WTC11 (cell line): ENCODE results near the gene B3GNT9. TPM values are rescaled to one million over a fixed set of nuclear protein-coding genes. Genes with fewer than 3 reads are reported as not detected.
A peak's percentile ranks its signal among the peaks of the same experiment; 100 is the strongest.

ENCODE experiments used
- ATAC-seq: fragments of 200-7000 bp; cut with Tn5 transposase; 2 replicates; pipeline ENCODE4 v1.10.0; 2021; ENCODE audit warnings: mild to moderate bottlenecking, moderate library complexity
- CTCF ChIA-PET: fragments of 300-600 bp; sonication (Branson Sonifier 250); formaldehyde crosslinking; loops from one replicate; lab custom pipeline; 2021; ENCODE audit warnings: antibody characterized with exemption; lab: Charles Lee
- POLR2A ChIA-PET: fragments of 350-600 bp; sonication (Branson Sonifier 250); formaldehyde crosslinking; loops from one replicate; lab custom pipeline; 2021; ENCODE audit warnings: antibody characterized with exemption; lab: Charles Lee
- DNase-seq: peaks from one replicate; pipeline ENCODE4 v3.0.0; 2021; ENCODE audit warnings: low spot score
- H3K27ac Mint-ChIP-seq: 2 replicates; pipeline ENCODE4 v1.8.0; 2021; ENCODE audit warnings: mixed read lengths
- H3K27me3 Mint-ChIP-seq: 2 replicates; pipeline ENCODE4 v1.8.0; 2021; ENCODE audit warnings: low read depth, mild to moderate bottlenecking, moderate library complexity, mixed read lengths
- H3K36me3 Mint-ChIP-seq: 2 replicates; pipeline ENCODE4 v1.8.0; 2021; ENCODE audit warnings: mixed read lengths
- H3K4me1 Mint-ChIP-seq: 2 replicates; pipeline ENCODE4 v1.8.0; 2022; ENCODE audit warnings: mixed read lengths
- H3K4me3 Mint-ChIP-seq: 2 replicates; pipeline ENCODE4 v1.8.0; 2021; ENCODE audit warnings: mild to moderate bottlenecking, moderate library complexity, mixed read lengths
- H3K9me3 Mint-ChIP-seq: 2 replicates; pipeline ENCODE4 v1.8.0; 2021; ENCODE audit warnings: mixed read lengths
- ETV6 ChIP-seq: sonication (generic); formaldehyde crosslinking; IDR thresholded peaks from 2 replicates; pipeline ENCODE4 v1.8.1; 2022; ENCODE audit warnings: mild to moderate bottlenecking, missing genetic modification reagents
- JUN ChIP-seq: sonication (generic); formaldehyde crosslinking; IDR thresholded peaks from 2 replicates; pipeline ENCODE4 v1.8.0; 2023; ENCODE audit warnings: mild to moderate bottlenecking, missing genetic modification reagents
- NFATC4 ChIP-seq: fragments of 250-450 bp; sonication (Bioruptor Pico); IDR thresholded peaks from 2 replicates; pipeline ENCODE4 v1.9.0; 2021; ENCODE audit warnings: mild to moderate bottlenecking
- ZNF121 ChIP-seq: sonication (generic); formaldehyde crosslinking; IDR thresholded peaks from 2 replicates; pipeline ENCODE4 v1.8.0; 2023; ENCODE audit warnings: missing genetic modification reagents
- ZNF232 ChIP-seq: sonication (generic); formaldehyde crosslinking; IDR thresholded peaks from 2 replicates; pipeline ENCODE4 v1.8.0; 2022; ENCODE audit warnings: mild to moderate bottlenecking, missing genetic modification reagents
- ZNF263 ChIP-seq: sonication (generic); formaldehyde crosslinking; IDR thresholded peaks from 2 replicates; pipeline ENCODE4 v1.8.1; 2022; ENCODE audit warnings: low read depth, mild to moderate bottlenecking, moderate library complexity, missing genetic modification reagents
- total RNA-seq: library from RNA; stranded (reverse); gene quantifications from 3 replicates; pipeline ENCODE4 v1.2.3, GENCODE V29; 2021
- TF ChIP-seq, protein P1 (sequence below): sonication (generic); formaldehyde crosslinking; IDR thresholded peaks from 2 replicates; pipeline ENCODE4 v1.8.0; 2023; ENCODE audit warnings: mild to moderate bottlenecking, missing genetic modification reagents
- TF ChIP-seq, protein P2 (sequence below): sonication (generic); formaldehyde crosslinking; IDR thresholded peaks from 2 replicates; pipeline ENCODE4 v1.8.0; 2022; ENCODE audit warnings: mild to moderate bottlenecking, missing genetic modification reagents
- TF ChIP-seq, protein P3 (sequence below): fragments of 250-450 bp; sonication (Bioruptor Pico); IDR thresholded peaks from 2 replicates; pipeline ENCODE4 v1.9.0; 2021; ENCODE audit warnings: mild to moderate bottlenecking, borderline replicate concordance
- TF ChIP-seq, protein P4 (sequence below): fragments of 250-450 bp; sonication (Bioruptor Pico); IDR thresholded peaks from 2 replicates; pipeline ENCODE4 v1.9.0; 2021; ENCODE audit warnings: moderate library complexity, mild to moderate bottlenecking, inconsistent platforms, borderline replicate concordance
- TF ChIP-seq, protein P5 (sequence below): sonication (generic); formaldehyde crosslinking; IDR thresholded peaks from 2 replicates; pipeline ENCODE4 v1.8.1; 2023; ENCODE audit warnings: mild to moderate bottlenecking, missing genetic modification reagents

Gene B3GNT9
- total RNA-seq, 1 experiment from 2014 or later: 6.4 TPM

DNA sequence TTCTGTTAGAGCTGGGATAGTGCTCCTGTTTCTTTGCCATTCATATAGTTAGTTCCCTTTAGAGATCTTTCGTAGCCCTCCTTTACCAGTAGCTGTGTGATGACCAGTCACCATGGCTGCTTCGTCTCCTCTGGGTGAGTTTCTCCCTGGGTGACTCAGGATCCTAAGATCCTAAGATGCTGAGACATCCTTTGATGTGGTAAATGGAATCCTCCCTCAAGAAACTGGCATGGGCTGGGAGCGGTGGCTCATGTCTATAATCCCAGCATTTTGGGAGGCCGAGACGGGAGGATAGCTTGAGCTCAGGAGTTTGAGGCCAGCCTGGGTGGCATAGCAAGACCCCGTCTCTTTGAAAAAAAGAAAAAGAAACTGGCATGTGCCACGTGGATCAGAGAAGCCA is 35.2 kb downstream of the B3GNT9 start:
- no peak for DNase-seq
- POLR2A ChIA-PET: no interaction called here

DNA sequence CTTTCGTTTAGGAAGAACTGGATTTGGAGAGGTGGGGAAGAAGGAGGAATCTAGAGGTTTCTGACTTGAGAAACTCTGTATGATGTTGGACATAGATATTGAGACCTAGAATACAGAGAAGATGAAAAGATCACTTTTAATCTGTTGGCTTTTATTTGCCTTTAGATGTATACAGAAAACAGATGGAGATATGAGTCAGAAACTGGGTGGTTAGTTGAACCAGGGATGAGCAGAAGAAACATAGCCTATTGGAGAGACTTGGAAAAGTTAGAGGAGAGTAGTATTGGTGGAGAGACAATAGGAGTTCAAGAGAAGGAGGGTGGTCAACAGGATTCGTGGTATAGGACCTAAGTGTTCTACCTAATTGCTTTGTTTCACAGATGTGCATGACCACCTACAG is 36.0 kb downstream of the B3GNT9 start:
- no peak for DNase-seq
- CTCF ChIA-PET: interaction anchor here (2.5 to 4.0 kb wide), 2 partner anchors 11 to 97 kb away, joined by 9 to 28 read pairs; no protein-coding TSS in a partner anchor
- POLR2A ChIA-PET: no interaction called here
- ATAC-seq: no peak
- no peaks in the 10 kb centered on the region for H3K27me3 Mint-ChIP-seq
- H3K4me1 Mint-ChIP-seq: peaks cover 18% of the 10 kb centered on the region
- H3K4me3 Mint-ChIP-seq: no peak overlapping the region
- H3K36me3 Mint-ChIP-seq: no peaks in the 10 kb centered on the region
- TF ChIP-seq, protein P1, sequence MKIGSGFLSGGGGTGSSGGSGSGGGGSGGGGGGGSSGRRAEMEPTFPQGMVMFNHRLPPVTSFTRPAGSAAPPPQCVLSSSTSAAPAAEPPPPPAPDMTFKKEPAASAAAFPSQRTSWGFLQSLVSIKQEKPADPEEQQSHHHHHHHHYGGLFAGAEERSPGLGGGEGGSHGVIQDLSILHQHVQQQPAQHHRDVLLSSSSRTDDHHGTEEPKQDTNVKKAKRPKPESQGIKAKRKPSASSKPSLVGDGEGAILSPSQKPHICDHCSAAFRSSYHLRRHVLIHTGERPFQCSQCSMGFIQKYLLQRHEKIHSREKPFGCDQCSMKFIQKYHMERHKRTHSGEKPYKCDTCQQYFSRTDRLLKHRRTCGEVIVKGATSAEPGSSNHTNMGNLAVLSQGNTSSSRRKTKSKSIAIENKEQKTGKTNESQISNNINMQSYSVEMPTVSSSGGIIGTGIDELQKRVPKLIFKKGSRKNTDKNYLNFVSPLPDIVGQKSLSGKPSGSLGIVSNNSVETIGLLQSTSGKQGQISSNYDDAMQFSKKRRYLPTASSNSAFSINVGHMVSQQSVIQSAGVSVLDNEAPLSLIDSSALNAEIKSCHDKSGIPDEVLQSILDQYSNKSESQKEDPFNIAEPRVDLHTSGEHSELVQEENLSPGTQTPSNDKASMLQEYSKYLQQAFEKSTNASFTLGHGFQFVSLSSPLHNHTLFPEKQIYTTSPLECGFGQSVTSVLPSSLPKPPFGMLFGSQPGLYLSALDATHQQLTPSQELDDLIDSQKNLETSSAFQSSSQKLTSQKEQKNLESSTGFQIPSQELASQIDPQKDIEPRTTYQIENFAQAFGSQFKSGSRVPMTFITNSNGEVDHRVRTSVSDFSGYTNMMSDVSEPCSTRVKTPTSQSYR (CRISPR knock-in tag): no peak
- TF ChIP-seq ETV6 (CRISPR knock-in tag) (no peak), JUN (CRISPR knock-in tag) (no peak), ZNF232 (no peak)
- TF ChIP-seq, protein P2, sequence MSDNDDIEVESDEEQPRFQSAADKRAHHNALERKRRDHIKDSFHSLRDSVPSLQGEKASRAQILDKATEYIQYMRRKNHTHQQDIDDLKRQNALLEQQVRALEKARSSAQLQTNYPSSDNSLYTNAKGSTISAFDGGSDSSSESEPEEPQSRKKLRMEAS (CRISPR knock-in tag): no peak
- TF ChIP-seq, protein P3, sequence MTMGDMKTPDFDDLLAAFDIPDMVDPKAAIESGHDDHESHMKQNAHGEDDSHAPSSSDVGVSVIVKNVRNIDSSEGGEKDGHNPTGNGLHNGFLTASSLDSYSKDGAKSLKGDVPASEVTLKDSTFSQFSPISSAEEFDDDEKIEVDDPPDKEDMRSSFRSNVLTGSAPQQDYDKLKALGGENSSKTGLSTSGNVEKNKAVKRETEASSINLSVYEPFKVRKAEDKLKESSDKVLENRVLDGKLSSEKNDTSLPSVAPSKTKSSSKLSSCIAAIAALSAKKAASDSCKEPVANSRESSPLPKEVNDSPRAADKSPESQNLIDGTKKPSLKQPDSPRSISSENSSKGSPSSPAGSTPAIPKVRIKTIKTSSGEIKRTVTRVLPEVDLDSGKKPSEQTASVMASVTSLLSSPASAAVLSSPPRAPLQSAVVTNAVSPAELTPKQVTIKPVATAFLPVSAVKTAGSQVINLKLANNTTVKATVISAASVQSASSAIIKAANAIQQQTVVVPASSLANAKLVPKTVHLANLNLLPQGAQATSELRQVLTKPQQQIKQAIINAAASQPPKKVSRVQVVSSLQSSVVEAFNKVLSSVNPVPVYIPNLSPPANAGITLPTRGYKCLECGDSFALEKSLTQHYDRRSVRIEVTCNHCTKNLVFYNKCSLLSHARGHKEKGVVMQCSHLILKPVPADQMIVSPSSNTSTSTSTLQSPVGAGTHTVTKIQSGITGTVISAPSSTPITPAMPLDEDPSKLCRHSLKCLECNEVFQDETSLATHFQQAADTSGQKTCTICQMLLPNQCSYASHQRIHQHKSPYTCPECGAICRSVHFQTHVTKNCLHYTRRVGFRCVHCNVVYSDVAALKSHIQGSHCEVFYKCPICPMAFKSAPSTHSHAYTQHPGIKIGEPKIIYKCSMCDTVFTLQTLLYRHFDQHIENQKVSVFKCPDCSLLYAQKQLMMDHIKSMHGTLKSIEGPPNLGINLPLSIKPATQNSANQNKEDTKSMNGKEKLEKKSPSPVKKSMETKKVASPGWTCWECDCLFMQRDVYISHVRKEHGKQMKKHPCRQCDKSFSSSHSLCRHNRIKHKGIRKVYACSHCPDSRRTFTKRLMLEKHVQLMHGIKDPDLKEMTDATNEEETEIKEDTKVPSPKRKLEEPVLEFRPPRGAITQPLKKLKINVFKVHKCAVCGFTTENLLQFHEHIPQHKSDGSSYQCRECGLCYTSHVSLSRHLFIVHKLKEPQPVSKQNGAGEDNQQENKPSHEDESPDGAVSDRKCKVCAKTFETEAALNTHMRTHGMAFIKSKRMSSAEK: no peak
- H3K27ac Mint-ChIP-seq: peak overlapping the region; percentile 15; the same call in 1 of the 2 replicates
- H3K9me3 Mint-ChIP-seq: no peaks in the 10 kb centered on the region

More for the DNA sequence above, 35.2 kb downstream of the B3GNT9 start:
- peaks cover 4% of the 10 kb centered on the region; the same call in 1 of the 2 replicates for H3K36me3 Mint-ChIP-seq
- ATAC-seq: no peak
- no peak overlapping the region for H3K4me3 Mint-ChIP-seq
- no peaks in the 10 kb centered on the region for H3K27me3 Mint-ChIP-seq
- no peak for TF ChIP-seq NFATC4 (CRISPR knock-in tag)
- no peak for TF ChIP-seq ZNF263 (CRISPR knock-in tag)
- no peaks in the 10 kb centered on the region for H3K9me3 Mint-ChIP-seq
- CTCF ChIA-PET: interaction anchor here (1.2 to 4.0 kb wide), 4 partner anchors 12 to 155 kb away, joined by 4 to 28 read pairs (median 10); partner anchors contain the start of gene CES3
- no peak overlapping the region for H3K27ac Mint-ChIP-seq
- H3K4me1 Mint-ChIP-seq: peaks cover 16% of the 10 kb centered on the region

DNA sequence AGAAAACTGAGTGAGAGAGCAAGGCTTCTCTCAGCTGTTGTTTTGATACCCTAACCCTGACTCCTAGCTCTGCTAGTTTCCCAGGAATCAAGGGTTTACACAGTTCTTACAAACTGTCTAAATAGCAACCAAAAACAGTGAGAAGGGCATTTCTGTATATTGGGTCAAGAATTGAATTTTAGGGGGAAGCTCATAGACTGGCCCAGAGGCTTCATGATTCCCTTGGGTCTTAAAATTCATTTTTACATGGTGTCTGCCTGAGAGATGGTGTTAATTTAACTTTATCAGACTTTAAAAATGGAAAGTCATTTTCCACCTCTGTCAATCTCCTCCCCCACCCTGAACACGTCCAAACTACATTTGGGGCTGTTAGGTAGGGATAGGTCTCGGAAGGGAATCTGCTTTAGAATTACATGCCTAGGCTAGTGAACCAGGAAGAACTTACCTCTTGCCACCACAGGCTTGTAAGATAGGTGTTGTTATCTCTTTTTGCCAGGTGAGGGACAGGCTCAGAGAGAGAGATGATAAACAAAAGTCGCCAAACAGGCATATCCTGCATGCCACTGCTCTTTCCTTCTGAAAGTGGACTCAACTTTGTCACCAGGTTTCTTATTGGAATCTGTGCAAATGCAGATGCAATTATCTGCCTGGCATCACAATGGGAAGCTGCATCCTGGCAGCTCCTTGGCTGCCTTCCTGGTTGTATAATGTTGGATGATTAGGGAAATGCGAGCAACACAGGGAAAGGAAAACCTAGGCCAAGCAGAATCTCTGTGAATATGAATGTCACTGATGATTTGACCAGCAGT is 38.0 kb downstream of the B3GNT9 start:
- ChIA-PET CTCF (interaction anchor here (0.6 to 1.3 kb wide), 6 partner anchors 9 to 353 kb away, joined by 3 to 9 read pairs (median 3); no protein-coding TSS in a partner anchor), POLR2A (interaction anchor here (0.7 kb wide), 1 partner anchor 268 kb away, joined by 4 read pairs; no protein-coding TSS in a partner anchor)
- DNase-seq (no peak), ATAC-seq (no peak)
- Mint-ChIP-seq H3K36me3 (no peaks in the 10 kb centered on the region), H3K4me1 (peaks cover 24% of the 10 kb centered on the region), H3K27me3 (0 out of 2 replicates have a peak, but pooled peaks cover 5% of the 10 kb centered on the region), H3K4me3 (no peak overlapping the region), H3K9me3 (no peaks in the 10 kb centered on the region), H3K27ac (peak overlapping the region; percentile 64)
- TF ChIP-seq, protein P4, sequence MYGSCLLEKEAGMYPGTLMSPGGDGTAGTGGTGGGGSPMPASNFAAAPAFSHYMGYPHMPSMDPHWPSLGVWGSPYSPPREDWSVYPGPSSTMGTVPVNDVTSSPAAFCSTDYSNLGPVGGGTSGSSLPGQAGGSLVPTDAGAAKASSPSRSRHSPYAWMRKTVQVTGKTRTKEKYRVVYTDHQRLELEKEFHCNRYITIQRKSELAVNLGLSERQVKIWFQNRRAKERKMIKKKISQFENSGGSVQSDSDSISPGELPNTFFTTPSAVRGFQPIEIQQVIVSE (CRISPR knock-in tag): no peak
- TF ChIP-seq ZNF121: no peak
- TF ChIP-seq, protein P5, sequence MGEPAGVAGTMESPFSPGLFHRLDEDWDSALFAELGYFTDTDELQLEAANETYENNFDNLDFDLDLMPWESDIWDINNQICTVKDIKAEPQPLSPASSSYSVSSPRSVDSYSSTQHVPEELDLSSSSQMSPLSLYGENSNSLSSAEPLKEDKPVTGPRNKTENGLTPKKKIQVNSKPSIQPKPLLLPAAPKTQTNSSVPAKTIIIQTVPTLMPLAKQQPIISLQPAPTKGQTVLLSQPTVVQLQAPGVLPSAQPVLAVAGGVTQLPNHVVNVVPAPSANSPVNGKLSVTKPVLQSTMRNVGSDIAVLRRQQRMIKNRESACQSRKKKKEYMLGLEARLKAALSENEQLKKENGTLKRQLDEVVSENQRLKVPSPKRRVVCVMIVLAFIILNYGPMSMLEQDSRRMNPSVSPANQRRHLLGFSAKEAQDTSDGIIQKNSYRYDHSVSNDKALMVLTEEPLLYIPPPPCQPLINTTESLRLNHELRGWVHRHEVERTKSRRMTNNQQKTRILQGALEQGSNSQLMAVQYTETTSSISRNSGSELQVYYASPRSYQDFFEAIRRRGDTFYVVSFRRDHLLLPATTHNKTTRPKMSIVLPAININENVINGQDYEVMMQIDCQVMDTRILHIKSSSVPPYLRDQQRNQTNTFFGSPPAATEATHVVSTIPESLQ (CRISPR knock-in tag): no peak
